Activated naive CD4-positive, alpha-beta T cell treated with anti-CD3 and anti-CD28 coated beads, Interleukin-2, amount 50 U/mL, for 16 hours (primary cell): Measurements from ENCODE around the gene GCK.

Experiments used
- DNase-seq: peaks from one replicate; pipeline ENCODE4 v3.0.0-alpha.2; 2020

The GCK gene

DNA sequence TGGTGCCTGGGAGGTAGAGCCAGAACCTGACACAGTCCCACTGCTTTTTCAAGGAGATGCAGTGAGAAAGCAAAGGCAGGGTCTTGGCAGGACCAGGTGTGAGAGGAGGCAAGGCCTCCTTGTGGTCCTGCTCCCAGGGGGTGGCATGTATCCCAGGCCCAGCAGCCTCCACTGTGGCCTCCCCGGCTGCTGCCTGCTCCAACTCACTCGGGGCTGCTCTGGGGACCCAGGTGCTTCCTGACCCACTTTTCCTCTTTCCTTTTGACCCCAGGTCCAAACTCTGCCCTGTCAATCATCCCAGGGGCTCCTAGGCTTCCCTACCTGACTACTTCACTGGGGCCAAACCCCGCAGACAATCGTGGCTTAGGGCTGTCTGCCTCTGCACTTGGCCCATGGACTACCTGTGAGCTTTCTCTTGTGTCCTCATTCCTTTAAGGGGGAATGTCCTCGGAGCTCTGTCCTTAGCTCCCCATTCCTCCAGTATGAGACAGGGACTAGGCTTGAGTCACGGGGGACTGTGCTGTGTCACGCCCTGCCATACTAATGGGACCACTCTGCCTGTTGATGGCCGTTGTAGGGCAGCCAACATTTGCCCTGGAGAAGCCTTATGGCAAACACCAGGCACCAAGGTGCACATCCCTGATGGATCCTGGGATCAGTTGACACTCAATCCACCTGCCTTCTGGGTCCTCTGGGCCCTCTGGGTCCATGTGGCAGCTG is 86.2 kb downstream of the GCK start:
- no peak for DNase-seq

DNA sequence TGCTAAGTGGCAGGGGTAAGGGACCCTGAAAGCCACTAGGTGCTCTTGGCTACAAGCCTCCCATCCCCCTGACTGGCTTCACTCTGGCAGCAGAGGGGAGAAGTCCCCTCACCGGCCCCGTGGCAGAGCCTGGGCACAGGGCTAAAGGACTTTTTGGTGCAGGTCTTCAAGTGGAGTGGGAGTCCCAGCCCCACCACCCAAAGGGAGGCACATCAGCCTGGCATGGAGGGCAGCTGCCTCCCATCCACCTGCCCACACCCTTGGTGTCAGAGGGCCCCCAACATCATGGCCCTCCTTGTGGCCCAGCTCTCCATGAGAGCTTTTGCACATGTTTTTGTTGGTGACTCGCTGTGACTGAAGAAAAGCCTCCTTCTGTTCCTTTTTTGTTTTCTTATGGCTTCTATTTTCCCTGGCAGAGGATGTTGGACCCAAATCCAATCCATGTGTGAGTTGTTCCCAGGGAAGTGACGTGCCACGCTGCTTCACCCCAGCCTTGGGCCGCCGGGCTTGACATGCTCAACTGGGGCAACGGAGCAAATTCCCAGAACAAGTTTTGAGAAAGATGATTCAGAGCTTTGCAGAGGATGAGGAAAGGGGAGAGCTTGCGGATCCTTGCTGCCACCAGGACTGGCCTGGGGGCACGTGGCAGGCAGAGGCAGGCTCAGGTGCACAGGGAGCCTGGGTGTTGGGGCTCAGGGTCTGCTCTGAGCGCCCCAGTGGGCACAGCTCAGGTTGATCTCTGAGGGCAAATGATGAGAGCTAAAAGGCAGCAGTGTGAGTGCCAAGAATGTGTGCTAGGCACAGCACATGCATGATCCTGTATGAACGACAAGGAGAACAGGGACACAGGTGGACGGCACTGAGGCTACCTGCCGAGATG is 87.0 kb downstream of the GCK start:
- DNase-seq, result no peak

DNA sequence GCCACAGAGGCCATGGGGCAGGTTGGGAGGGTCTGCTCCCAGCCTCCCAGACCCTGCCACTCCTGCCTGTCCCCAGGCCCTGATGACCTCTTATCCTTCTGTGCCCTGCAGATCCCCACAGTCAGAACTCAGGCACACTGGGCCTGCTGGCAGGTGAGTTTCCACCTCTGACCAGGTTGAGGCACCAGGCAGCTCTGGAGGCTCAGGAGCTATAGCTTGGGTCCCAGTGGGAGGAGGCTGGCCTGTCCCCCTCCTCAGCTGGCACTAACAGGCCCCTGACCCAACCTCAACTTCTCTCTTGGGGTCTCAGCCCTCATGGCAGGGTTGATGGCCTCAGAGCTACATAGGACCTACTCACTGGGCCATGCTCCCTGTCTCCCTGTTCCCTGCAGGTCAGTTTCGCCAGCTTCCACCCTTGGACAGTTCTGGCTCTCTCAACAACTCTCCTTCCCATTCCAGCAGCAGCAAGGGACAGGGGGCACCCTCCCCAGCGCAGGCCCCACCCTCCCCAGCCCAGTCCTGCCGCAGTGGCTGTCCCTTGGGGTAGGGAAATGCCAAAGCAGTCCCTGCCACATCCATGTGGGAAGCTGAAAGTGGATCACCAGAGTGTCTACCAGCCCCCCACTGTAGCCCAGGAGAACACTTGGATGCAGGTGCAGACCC is 87.8 kb downstream of the GCK start:
- DNase-seq, result no peak

DNA sequence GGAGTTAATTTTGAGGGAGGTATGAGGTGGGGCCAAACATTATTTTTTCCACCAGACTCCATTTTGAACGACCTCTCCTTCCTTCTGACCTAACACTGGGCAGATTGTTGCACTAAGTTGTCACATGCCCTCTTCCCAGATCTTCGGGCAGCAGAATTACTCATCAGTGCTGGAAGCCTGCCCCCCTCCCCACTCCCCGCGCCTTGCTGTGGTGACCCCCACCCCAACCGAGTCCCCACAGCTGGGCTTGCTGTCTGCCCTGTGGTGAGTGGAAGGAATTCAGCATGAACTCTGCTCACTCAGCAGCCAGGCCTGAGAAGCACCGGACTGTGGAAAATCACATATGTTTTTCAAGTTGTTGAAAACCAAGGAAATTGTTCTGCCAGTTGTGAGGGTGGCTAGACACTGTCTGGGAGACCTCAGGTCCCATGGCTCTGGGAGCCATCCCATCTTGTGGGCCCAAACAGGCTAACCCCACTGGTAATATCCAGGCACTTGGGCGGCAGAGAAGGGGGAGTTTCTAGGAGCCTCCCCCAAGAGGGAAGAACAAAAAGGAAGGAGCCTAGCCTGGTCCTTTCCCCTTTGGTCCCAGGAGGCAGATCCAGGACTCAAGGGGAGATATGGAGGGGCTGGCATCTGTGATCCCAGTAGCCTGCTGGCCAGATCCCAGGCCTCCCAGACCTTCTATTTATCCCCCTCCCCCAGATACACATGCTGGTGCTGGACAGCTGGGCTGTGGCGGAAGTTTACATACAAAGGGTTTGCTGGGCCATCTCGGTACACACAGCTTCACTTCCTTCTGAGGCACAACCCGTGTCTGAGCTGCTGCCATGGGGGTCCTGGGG is 88.6 kb downstream of the GCK start:
- no peak for DNase-seq

DNA sequence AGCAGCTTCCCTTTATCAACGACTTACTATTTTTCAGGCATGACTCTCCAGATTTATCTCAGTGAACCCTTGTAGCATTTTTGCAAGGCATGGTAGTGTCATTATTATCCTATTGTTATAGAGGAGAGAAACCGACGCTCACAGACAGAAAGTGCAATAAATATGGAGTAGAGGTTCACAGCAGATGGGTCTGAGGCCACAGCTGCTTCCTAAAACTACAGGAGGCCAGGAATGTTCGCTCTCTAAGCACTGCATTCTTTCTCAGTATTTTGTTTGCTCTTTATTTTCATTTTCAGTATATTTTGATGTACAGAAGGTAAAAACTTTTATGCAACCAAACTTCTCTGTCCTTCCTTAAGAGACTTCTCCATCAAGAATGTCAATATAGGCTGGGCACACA is 89.6 kb downstream of the GCK start:
- DNase-seq, result no peak

DNA sequence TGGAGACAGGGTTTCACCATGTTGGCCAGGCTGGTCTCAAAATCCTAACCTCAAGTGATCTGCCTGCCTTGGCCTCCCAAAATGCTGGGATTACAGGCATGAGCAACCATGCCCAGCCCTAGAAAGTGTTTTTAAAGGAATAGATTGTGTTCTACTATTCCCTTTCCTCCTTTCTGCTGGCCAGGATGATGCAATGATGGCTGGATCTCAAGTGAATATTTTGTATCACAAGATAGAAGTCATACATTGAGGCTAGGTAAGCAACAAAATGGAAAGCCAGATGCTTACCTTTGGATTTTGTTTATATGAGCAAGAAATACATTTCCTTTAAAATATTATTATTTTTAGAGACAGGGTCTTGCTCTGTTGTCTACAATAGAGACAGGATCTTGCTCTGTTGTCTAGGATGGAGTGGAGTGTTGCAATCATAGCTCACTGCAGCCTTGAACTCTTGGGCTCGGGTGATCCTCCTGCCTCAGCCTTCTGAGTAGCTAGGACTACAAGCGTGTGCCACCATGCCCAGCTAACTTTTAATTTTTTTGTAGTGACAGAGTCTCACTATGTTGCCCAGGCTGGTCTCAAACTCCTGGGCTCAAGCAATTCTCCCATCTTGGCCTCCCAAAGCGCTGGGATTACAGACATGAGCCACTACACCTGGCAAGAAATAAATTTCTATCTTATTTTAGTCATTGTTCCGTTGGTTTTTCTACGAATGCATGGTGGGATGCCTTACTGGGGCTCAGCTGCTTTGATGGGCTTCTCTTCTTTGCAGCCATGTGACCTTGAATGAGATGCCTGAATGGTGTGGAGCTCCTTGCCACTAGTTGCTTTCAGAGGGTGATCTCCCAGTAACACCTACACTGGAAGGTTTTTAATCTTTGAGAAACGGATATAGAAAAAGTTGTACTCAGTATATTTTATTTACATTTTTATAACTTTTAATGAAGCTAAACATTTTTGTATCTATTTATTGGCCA is 90.9 kb downstream of the GCK start:
- DNase-seq, result no peak

DNA sequence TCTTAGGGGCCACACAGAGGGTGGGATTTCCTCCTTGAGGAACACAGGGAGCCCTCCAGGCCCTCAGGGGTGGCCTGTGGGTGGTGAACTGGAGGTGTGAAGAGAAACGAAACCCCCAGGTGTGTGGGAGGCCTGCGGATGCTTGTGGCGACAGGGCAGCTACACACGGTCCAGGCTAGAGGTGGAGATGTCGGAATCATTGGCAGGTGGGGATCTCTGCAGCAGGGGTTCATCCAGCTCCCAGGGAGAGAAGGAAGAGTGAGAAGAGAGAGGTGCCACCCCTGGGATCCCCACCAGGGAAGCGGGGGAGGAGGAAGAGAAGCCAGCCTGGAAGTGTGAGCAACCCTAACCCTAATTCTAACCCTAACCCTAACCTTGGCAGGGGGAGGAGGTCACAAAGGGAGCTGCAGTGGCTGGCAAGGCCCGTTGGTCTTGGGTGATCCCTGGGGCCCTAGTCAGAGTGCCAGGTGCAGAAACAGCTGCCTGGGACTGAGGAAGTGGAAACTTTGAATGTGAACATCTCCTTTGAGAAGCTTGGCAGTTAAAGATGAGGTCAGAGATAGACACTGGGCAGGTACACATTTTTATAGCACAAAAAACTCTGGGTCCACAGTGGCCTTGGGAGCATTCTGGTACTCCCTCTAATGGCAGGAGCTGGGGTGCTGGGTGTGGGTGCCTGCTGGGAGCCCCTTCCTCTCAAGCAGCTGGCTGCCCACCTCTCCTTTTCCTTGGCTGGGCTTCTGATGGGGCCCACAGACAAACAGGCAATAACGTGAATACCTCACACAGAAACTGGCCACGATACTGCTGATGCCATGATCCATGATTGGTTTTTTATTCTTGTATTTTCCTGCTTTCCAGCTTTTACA is 91.9 kb downstream of the GCK start:
- DNase-seq, result no peak

DNA sequence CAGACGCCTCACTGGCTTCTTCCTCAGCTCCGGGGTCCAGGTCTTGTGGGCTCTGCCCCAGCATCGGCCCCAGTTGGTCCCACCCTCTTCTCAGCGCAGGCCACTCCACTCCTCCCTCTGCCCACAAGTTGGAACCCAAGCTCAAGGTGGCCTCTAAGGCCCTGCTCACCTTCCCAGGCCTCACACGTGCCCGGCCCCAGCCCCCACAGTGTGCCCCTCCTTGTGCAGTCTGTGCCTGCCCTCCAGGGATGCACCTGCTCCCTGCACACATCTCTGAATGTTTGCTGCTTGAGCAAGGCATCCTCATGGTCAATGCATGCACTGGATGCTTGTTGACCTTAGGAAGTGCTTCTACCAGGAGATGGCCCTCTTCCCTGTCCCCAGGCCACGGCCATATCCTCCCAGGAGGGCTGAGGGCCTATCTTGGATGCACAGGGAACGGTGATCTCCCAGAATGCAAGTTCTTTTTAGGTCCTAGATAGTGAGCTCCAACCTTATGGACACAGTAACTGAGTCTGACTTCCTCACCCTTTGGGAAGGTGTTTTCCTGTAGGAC is 92.8 kb downstream of the GCK start:
- DNase-seq, result no peak

DNA sequence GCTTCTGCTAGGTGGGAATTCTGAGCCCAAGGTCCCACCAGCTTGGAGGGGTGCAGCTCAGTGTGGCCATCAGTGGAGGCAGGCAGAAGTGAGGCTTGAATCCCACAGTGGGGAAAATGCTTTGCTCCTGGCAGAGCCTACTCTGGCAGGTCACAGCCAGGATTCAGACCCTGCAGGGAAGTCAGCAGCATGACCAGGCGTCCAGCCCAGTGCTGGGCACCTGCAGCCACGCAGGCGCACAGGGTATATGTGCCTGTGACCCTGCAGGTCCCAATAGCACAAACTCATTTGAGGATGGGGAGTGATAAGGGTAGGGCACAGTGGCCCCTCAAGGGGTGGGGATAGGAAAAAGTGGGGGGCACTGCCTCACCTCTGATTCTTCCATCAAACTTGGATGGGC is 93.5 kb downstream of the GCK start:
- no peak for DNase-seq

DNA sequence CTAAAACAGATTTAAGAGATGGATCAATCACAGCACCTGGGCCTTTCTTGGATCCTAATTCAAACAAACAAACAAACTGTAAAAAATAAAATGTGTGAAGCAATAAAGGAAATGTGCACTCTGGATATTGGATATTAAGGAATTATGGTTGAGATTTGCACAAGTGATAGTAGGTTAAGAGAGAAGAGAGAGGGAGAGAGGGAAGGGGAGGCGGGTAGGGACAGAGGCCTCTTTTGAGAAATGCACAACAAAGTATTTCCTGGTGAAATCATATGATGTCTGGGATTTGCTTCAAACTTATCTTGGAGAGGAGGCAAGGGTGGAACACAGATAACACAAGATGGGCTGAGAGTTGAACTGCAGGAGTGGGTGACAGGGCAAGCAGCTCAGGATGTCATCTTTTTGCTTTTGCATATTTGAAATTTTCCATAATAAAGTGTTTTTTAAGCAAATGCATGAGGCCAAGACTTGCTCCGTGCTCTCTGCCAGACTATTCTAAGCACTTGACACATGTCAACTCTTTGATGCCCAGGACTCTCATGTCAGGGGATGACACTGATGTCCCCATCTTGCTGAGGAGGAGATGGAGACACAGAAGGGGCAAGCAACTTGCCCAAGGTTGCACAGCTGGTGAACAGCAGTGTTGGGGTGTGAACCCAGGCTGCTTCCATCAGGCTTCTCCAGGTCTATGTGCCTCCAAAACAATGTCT is 94.2 kb downstream of the GCK start:
- DNase-seq, result no peak

DNA sequence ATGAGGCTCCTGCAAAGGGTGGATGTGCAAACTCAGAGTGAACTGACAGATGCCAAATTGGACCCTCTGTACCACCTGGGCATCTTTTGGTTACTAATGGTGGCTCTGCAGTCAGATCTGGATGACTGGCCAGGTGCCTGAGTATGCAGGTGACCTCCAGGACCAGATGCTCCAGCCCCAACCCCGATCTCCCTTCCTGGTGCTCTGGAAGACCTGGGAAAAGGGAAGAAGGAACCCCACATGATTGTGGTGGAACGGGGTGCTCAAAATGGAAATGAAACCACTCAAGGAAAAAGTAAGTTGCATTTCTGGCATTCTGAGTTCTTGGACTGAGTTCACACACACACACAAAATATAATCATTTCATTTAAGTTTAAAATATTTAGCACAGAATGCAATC is 94.9 kb downstream of the GCK start:
- DNase-seq, result no peak
